OCI-LY1 (cell line): ENCODE measurements around the gene SLC38A6.

ENCODE experiments used
- H2AFZ ChIP-seq: fragments of 200-600 bp; sonication (generic), shearing (Covaris generic); 2 replicates; pipeline ENCODE4 v1.6.0; 2014; ENCODE audit warnings: antibody characterized with exemption, mild to moderate bottlenecking, low read length
- H3F3A ChIP-seq: fragments of 200-600 bp; sonication (generic), shearing (Covaris generic); 2 replicates; pipeline ENCODE4 v1.6.0; 2014; ENCODE audit warnings: mild to moderate bottlenecking, antibody characterized with exemption, low read length, moderate library complexity; ENCODE audit not compliant: insufficient read depth
- H3K27ac ChIP-seq: fragments of 200-600 bp; sonication (generic); 2 replicates; pipeline ENCODE4 v1.5.1; 2014; ENCODE audit warnings: low read length, mixed run types, mild to moderate bottlenecking, low read depth; ENCODE audit not compliant: poor library complexity, severe bottlenecking
- H3K27me3 ChIP-seq: fragments of 200-600 bp; sonication (generic); 2 replicates; pipeline ENCODE4 v1.6.0; 2014; ENCODE audit warnings: antibody characterized with exemption, mild to moderate bottlenecking, low read length, moderate library complexity; ENCODE audit not compliant: insufficient read depth
- H3K36me3 ChIP-seq: fragments of 200-600 bp; sonication (generic); 2 replicates; pipeline ENCODE4 v1.6.1; 2014; ENCODE audit warnings: mild to moderate bottlenecking, antibody characterized with exemption, low read length, moderate library complexity, mixed read lengths; ENCODE audit not compliant: insufficient read depth
- H3K4me1 ChIP-seq: fragments of 200-600 bp; sonication (generic); 2 replicates; pipeline ENCODE4 v1.5.1; 2014; ENCODE audit warnings: mild to moderate bottlenecking, low read length, moderate library complexity; ENCODE audit not compliant: insufficient read depth, severe bottlenecking
- H3K4me2 ChIP-seq: fragments of 200-600 bp; sonication (generic), shearing (Covaris generic); 2 replicates; pipeline ENCODE4 v1.6.1; 2014; ENCODE audit warnings: low read length
- H3K4me3 ChIP-seq: fragments of 200-600 bp; sonication (generic); 2 replicates; pipeline ENCODE4 v1.5.1; 2014; ENCODE audit warnings: low read length, low read depth, mild to moderate bottlenecking, mixed read lengths; ENCODE audit not compliant: poor library complexity, severe bottlenecking
- H3K79me2 ChIP-seq: fragments of 200-600 bp; shearing (Covaris generic); 2 replicates; pipeline ENCODE4 v1.6.1; 2016; ENCODE audit warnings: mixed run types, low read length, mixed read lengths; ENCODE audit not compliant: insufficient read depth
- H3K9ac ChIP-seq: fragments of 200-600 bp; sonication (generic), shearing (Covaris generic); 2 replicates; pipeline ENCODE4 v1.6.1; 2014; ENCODE audit warnings: mild to moderate bottlenecking, low read length, mixed read lengths
- H3K9me2 ChIP-seq: fragments of 200-600 bp; sonication (generic), shearing (Covaris generic); 2 replicates; pipeline ENCODE4 v1.6.1; 2014; ENCODE audit warnings: low read depth, mild to moderate bottlenecking, low read length, mixed read lengths
- H3K9me3 ChIP-seq: fragments of 200-600 bp; shearing (Covaris generic); 2 replicates; pipeline ENCODE4 v1.6.1; 2014; ENCODE audit warnings: low read length, mixed read lengths
- H4K20me1 ChIP-seq: fragments of 200-600 bp; sonication (generic), shearing (Covaris generic); 2 replicates; pipeline ENCODE4 v1.6.0; 2016; ENCODE audit warnings: mild to moderate bottlenecking, low read length; ENCODE audit not compliant: insufficient read depth
- EZH2 ChIP-seq: fragments of 200-600 bp; sonication (generic), shearing (Covaris generic); IDR thresholded peaks from 2 replicates; pipeline ENCODE4 v1.8.0; 2017; ENCODE audit warnings: borderline replicate concordance, mixed run types, mild to moderate bottlenecking, antibody characterized with exemption, low read length, moderate library complexity, mixed read lengths
- TF ChIP-seq, protein P1 (sequence below): fragments of 200-600 bp; sonication (generic), shearing (Covaris generic); IDR thresholded peaks from 2 replicates; pipeline ENCODE4 v1.5.1; 2017; ENCODE audit warnings: mild to moderate bottlenecking, antibody characterized with exemption, low read length, moderate library complexity, mixed read lengths

The SLC38A6 gene

DNA sequence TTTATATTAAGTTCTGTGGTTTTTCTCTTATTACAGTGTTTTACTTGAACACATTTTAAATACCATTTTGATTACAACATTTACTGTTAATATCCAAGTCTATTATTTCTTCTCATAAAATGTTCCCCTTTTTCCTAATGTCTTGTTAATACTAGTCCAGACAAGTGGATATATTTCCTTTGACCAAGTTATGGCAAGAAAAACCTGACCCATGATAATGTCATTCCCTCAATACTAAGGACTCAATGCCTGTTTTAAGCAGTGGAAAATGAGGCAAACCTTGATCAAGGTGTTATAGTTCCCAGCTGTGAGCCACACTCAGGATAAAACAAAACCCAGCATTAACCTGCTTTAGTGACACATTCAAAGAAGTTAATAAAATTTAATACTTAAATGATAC is 12.4 kb upstream of the SLC38A6 start:
- Histone ChIP-seq H3K27ac (no peak overlapping the region), H3K9me2 (no peaks in the 10 kb centered on the region), H3F3A (no peaks in the 10 kb centered on the region), H3K27me3 (no peaks in the 10 kb centered on the region), H3K4me2 (no peak overlapping the region), H3K9me3 (no peaks in the 10 kb centered on the region), H3K4me3 (no peak overlapping the region), H3K36me3 (peaks cover 7% of the 10 kb centered on the region; the same call in 1 of the 2 replicates), H4K20me1 (no peaks in the 10 kb centered on the region), H2AFZ (no peak overlapping the region), H3K9ac (no peak overlapping the region), H3K4me1 (peaks cover 9% of the 10 kb centered on the region), H3K79me2 (no peaks in the 10 kb centered on the region)
- TF ChIP-seq, protein P1, sequence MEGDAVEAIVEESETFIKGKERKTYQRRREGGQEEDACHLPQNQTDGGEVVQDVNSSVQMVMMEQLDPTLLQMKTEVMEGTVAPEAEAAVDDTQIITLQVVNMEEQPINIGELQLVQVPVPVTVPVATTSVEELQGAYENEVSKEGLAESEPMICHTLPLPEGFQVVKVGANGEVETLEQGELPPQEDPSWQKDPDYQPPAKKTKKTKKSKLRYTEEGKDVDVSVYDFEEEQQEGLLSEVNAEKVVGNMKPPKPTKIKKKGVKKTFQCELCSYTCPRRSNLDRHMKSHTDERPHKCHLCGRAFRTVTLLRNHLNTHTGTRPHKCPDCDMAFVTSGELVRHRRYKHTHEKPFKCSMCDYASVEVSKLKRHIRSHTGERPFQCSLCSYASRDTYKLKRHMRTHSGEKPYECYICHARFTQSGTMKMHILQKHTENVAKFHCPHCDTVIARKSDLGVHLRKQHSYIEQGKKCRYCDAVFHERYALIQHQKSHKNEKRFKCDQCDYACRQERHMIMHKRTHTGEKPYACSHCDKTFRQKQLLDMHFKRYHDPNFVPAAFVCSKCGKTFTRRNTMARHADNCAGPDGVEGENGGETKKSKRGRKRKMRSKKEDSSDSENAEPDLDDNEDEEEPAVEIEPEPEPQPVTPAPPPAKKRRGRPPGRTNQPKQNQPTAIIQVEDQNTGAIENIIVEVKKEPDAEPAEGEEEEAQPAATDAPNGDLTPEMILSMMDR: no peak
- no peak for TF ChIP-seq EZH2

DNA sequence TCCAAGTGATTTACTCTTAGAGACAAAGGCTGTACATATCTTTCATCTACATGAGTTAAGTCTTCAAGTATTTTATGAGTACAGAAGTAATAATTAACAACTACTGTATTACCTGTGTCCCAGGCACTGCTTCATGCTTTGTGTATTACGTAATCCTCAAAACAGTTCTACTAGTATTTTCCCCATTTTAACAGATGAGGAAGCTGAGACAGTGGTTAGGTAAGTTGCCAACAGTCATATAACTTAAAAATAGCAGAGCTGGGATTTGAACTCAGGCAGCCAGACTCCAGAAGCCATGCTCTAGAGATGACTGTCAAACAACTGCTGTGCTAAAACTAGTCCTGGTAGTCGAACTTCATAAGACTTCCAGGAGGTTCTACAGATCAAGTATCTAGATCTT is 10.9 kb upstream of the SLC38A6 start:
- H3K36me3 ChIP-seq: peaks cover 17% of the 10 kb centered on the region
- no peak overlapping the region for H3K4me2 ChIP-seq
- H2AFZ ChIP-seq: no peak overlapping the region
- no peak overlapping the region for H3K27ac ChIP-seq
- TF ChIP-seq, protein P1: no peak
- no peak for TF ChIP-seq EZH2
- no peak overlapping the region for H3K4me3 ChIP-seq
- no peaks in the 10 kb centered on the region for H4K20me1 ChIP-seq
- no peak overlapping the region for H3K9ac ChIP-seq
- no peaks in the 10 kb centered on the region for H3K79me2 ChIP-seq
- H3F3A ChIP-seq: no peaks in the 10 kb centered on the region
- no peaks in the 10 kb centered on the region for H3K27me3 ChIP-seq
- H3K9me3 ChIP-seq: no peaks in the 10 kb centered on the region
- no peaks in the 10 kb centered on the region for H3K9me2 ChIP-seq
- H3K4me1 ChIP-seq: peaks cover 6% of the 10 kb centered on the region

DNA sequence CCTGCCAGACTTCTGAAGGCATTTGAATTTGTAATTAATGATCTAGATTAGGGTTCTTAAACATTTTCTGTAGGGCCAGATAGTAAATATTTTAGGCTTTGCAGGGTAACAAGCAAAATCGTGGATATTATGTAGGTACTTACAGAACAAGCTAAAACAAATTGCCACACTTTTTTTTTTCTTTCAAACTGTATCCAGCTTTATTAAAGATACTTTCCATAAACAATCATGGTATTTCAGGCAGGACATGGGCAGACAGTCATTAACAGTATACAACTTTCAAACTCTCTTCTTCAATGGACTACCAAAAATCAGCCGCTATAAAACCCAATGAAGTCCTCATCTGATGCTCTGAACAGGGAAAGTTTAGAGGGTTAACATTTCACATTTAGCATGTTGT is 9.8 kb upstream of the SLC38A6 start:
- TF ChIP-seq, protein P1: no peak
- TF ChIP-seq EZH2: no peak
- Histone ChIP-seq H3K27ac (no peak overlapping the region), H4K20me1 (no peaks in the 10 kb centered on the region), H3K4me3 (no peak overlapping the region), H3K27me3 (no peaks in the 10 kb centered on the region), H3F3A (no peaks in the 10 kb centered on the region), H3K4me2 (no peak overlapping the region), H3K4me1 (peaks cover 6% of the 10 kb centered on the region), H2AFZ (no peak overlapping the region), H3K79me2 (no peaks in the 10 kb centered on the region), H3K9me3 (no peaks in the 10 kb centered on the region), H3K9me2 (no peaks in the 10 kb centered on the region), H3K9ac (no peak overlapping the region), H3K36me3 (peaks cover 20% of the 10 kb centered on the region)
